Chondrocyte (in vitro differentiated cells): ENCODE data around the gene C19orf12. TPM values are rescaled to one million over a fixed set of nuclear protein-coding genes. Genes with fewer than 3 reads are reported as not detected.

Experiments
- DNase-seq: peaks from one replicate; pipeline ENCODE4 v3.0.0; 2021; ENCODE audit warnings: mixed read lengths, low spot score
- H3K27ac Mint-ChIP-seq: one replicate; pipeline ENCODE4 v1.8.0; 2021; ENCODE audit warnings: mild to moderate bottlenecking, moderate library complexity, mixed read lengths; ENCODE audit not compliant: unreplicated experiment
- H3K27me3 Mint-ChIP-seq: 2 replicates; pipeline ENCODE4 v1.8.0; 2021; ENCODE audit warnings: low read depth, mixed read lengths
- H3K36me3 Mint-ChIP-seq: 2 replicates; pipeline ENCODE4 v1.8.0; 2021; ENCODE audit warnings: low read depth, mixed read lengths
- H3K4me1 Mint-ChIP-seq: 2 replicates; pipeline ENCODE4 v1.8.0; 2021; ENCODE audit warnings: low read depth, mild to moderate bottlenecking, mixed read lengths
- H3K4me3 Mint-ChIP-seq: one replicate; pipeline ENCODE4 v1.8.0; 2021; ENCODE audit warnings: mild to moderate bottlenecking, moderate library complexity, mixed read lengths; ENCODE audit not compliant: unreplicated experiment
- H3K9me3 Mint-ChIP-seq: 2 replicates; pipeline ENCODE4 v1.8.0; 2021; ENCODE audit warnings: low read depth, mixed read lengths
- CTCF ChIP-seq: fragments of 200-600 bp; sonication (generic); IDR thresholded peaks from 2 replicates; pipeline ENCODE4 v1.5.0; 2021; ENCODE audit warnings: antibody characterized with exemption, mild to moderate bottlenecking, moderate library complexity
- total RNA-seq: library from RNA; stranded (reverse); gene quantifications from 3 replicates; pipeline ENCODE4 v1.2.1, GENCODE V29; 2021

The C19orf12 gene
- total RNA-seq, 1 donor from 2014 or later, result 46.4 TPM

DNA sequence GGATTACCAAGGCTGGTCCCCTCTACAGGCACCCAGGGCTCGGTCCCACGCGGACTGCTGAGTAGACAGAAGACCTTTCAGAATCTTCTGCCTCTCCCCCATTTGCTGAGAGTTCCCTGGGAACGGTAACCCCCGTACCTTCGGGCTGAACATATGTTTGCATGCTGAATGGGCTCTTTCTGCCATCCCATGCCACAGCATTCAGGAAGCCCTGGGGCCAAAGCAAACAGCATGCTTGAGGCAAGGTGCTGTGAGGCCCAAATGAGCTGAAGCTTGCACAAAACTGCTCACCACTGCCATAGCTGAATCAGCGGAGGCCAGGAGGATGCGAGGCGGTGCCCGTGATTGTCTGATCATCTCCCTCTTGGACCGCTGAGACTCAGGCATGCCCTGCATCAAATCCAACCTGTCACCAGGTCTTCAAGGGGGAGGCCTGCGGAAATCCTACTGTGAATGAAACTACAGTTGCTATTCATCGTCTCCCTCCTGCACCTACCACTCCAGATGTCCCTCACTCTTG lies 16.3 kb upstream of the C19orf12 start:
- no peaks in the 10 kb centered on the region for H3K9me3 Mint-ChIP-seq
- DNase-seq, result peak; percentile 66
- no peaks in the 10 kb centered on the region for H3K4me1 Mint-ChIP-seq
- H3K4me3 Mint-ChIP-seq, result no peak overlapping the region
- peaks cover 43% of the 10 kb centered on the region for H3K27me3 Mint-ChIP-seq
- no peak for TF ChIP-seq CTCF
- no peak overlapping the region for H3K27ac Mint-ChIP-seq
- peaks cover 2% of the 10 kb centered on the region for H3K36me3 Mint-ChIP-seq

DNA sequence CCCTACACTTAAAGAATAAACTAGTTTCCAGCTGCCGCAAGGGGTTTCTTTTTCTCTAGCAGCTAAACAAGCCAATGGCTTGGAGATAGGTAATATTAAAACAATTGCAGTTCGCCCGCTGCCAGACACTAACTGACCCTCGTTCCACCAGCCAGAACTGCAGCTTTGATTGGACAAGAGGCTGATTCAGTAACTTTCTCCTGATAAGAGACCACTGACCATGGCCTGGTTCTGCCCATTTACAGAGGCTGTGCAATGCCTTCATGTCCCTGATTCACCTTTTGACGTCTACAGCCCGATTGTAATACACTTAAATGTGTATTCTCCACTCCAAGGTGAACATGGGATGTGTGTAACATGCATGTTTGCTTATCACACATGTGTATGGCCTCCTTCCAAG lies 12.8 kb upstream of the C19orf12 start:
- Mint-ChIP-seq H3K4me3 (no peak overlapping the region), H3K27me3 (peaks cover 39% of the 10 kb centered on the region), H3K4me1 (peaks cover 3% of the 10 kb centered on the region), H3K9me3 (no peaks in the 10 kb centered on the region), H3K27ac (no peak overlapping the region), H3K36me3 (peaks cover 2% of the 10 kb centered on the region)
- no peak for TF ChIP-seq CTCF
- DNase-seq, result no peak

DNA sequence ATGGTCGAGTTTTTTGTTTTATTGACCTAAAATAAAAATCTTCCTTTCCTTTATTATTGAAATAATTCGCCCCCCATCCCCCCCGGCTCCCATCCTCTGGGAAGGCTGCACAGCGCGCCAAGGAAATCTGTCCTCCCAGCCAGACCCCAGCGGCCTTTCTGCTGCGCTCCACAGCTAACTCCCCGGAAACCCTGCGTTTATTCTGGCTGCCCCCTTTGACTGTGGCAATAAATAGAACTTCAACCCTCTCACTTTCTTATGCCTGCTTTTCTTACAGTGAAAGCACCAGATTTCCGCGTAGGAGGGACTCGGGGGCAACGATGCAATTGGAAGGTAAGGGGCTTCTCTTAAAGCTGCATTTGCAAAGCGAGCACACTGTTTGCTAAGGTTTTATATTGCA lies 9.7 kb upstream of the C19orf12 start:
- DNase-seq, result no peak
- no peak for TF ChIP-seq CTCF
- Mint-ChIP-seq H3K36me3 (no peaks in the 10 kb centered on the region), H3K27me3 (peaks cover 26% of the 10 kb centered on the region), H3K27ac (no peak overlapping the region), H3K9me3 (no peaks in the 10 kb centered on the region), H3K4me1 (peaks cover 3% of the 10 kb centered on the region), H3K4me3 (peak overlapping the region; percentile 60)

- TF ChIP-seq CTCF, result peak; percentile 24
- no peaks in the 10 kb centered on the region for H3K9me3 Mint-ChIP-seq
- DNase-seq, result peak; percentile 52
- H3K4me1 Mint-ChIP-seq, result peaks cover 3% of the 10 kb centered on the region
- peaks cover 20% of the 10 kb centered on the region for H3K27me3 Mint-ChIP-seq
- peak overlapping the region; percentile 60 for H3K4me3 Mint-ChIP-seq
- no peak overlapping the region for H3K27ac Mint-ChIP-seq
- no peaks in the 10 kb centered on the region for H3K36me3 Mint-ChIP-seq
Observed at GRCh38 chr19:29724102-29724641, 9.1 kb upstream of the C19orf12 start.

DNA sequence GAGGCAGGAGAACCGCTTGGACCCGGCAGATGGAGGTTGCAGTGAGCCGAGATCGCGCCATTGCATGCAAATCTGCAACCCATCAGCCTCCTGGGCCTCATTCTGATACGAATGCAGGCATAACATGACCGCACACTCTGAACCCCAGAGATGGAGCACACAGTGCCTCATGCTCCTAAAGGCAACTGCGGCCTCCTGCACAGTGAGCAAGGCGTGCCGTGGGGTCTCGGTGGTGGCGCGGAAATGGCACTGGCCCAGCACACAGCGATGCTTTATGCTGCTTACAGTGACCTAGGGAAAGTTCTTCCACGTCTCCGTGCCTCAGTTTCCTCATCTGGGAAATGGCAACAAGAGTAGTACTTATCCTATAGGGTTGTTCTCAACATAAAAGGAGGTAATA lies 2.0 kb upstream of the C19orf12 start:
- H3K9me3 Mint-ChIP-seq, result no peaks in the 10 kb centered on the region
- no peaks in the 10 kb centered on the region for H3K27me3 Mint-ChIP-seq
- peaks cover 36% of the 10 kb centered on the region for H3K4me1 Mint-ChIP-seq
- no peak for TF ChIP-seq CTCF
- H3K27ac Mint-ChIP-seq, result no peak overlapping the region
- peaks cover 2% of the 10 kb centered on the region for H3K36me3 Mint-ChIP-seq
- peak; percentile 49 for DNase-seq
- no peak overlapping the region for H3K4me3 Mint-ChIP-seq
